ENCODE results near the gene SMIM5. TPM values are rescaled to one million over a fixed set of nuclear protein-coding genes. Genes with fewer than 3 reads are reported as not detected.

Gene SMIM5
- polyA plus RNA-seq, 2 of the 4 experiments (the other 2 are of a cell fraction) = 0.15 to 0.25 TPM

GRCh38 chr17:75638893-75639292 is 5.7 kb downstream of the SMIM5 start:
- 95% methylated on average over 13 of the region's 13 CpGs for WGBS (ENCODE audit: missing lambda C conversion rate)
- Histone ChIP-seq H3K9me3 (no peaks in the 10 kb centered on the region), H3K4me1 (peaks cover 5% of the 10 kb centered on the region), H3K27ac (no peak overlapping the region), H3K4me3 (no peak overlapping the region), H3K4me2 (no peak overlapping the region)
- DNase-seq (ENCODE audit: low read depth in 1 of 2, low spot score in 1 of 2) = no peak
- no peak for ATAC-seq
- CTCF ChIA-PET = interaction anchor here (0.9 to 51.3 kb wide), 6 partner anchors 6 to 140 kb away, joined by 3 to 2254 read pairs (median 1428); partner anchors contain the start of genes GALK1, MYO15B, RECQL5 and SAP30BP
- FAIRE-seq = no peak
- POLR2A ChIA-PET = interaction anchor here (1.7 kb wide), 1 partner anchor 141 kb away, joined by 5 read pairs; no protein-coding TSS in a partner anchor
- TF ChIP-seq TP53 (CRISPR knock-in tag; IDR thresholded peaks at IDR 0.05) (no peak), HMGXB4 (CRISPR knock-in tag; IDR thresholded peaks at IDR 0.05; ENCODE audit: borderline replicate concordance) (no peak), ELK1 (IDR thresholded peaks at IDR 0.05; ENCODE audit: low read depth, low read length) (no peak), JUN (IDR thresholded peaks at IDR 0.05) (no peak), POLR2AphosphoS2 (conservative IDR thresholded peaks at IDR 0.05; ENCODE audit: low read length) (no peak), HES2 (IDR thresholded peaks at IDR 0.05) (no peak), SREBF2 (IDR thresholded peaks at IDR 0.05) (no peak), ESRRA (IDR thresholded peaks at IDR 0.05; ENCODE audit: borderline replicate concordance, low read length) (no peak), HOXB13 (CRISPR knock-in tag; IDR thresholded peaks at IDR 0.05; ENCODE audit: low read depth) (no peak), CHD2 (IDR thresholded peaks at IDR 0.05; ENCODE audit: low read length, partially characterized antibody) (no peak), JUNB (IDR thresholded peaks at IDR 0.05) (no peak), ZC3H11A (IDR thresholded peaks at IDR 0.05) (no peak), FOXS1 (CRISPR knock-in tag; IDR thresholded peaks at IDR 0.05) (no peak), ZFP36 (IDR thresholded peaks at IDR 0.05; ENCODE audit: borderline replicate concordance, partially characterized antibody) (no peak), POLR2A (IDR thresholded peaks at IDR 0.05; ENCODE audit: low read length) (no peak), CTCF (IDR thresholded peaks at IDR 0.05) (no peak), CEBPB (IDR thresholded peaks at IDR 0.05) (no peak), GATA3 (IDR thresholded peaks at IDR 0.05; ENCODE audit: borderline replicate concordance) (no peak), PHF8 (IDR thresholded peaks at IDR 0.05; ENCODE audit: borderline replicate concordance, low read depth) (no peak)

- no peak overlapping the region for H3K4me2 ChIP-seq
- ATAC-seq (no peak), DNase-seq (ENCODE audit: low read depth in 1 of 2, low spot score in 1 of 2) (no peak), FAIRE-seq (no peak)
- no peak overlapping the region for H3K4me3 ChIP-seq
- WGBS (ENCODE audit: missing lambda C conversion rate) = 97% methylated on average over 3 of the region's 3 CpGs
- TF ChIP-seq EHMT2 (IDR thresholded peaks at IDR 0.05; ENCODE audit: low read depth) (no peak), RARB (CRISPR knock-in tag; IDR thresholded peaks at IDR 0.05) (no peak), FOSL2 (IDR thresholded peaks at IDR 0.05) (no peak), FOSL2 (CRISPR knock-in tag; IDR thresholded peaks at IDR 0.05) (no peak), POLR2AphosphoS2 (conservative IDR thresholded peaks at IDR 0.05; ENCODE audit: low read length) (no peak), JUNB (IDR thresholded peaks at IDR 0.05) (no peak), RNF2 (IDR thresholded peaks at IDR 0.05; ENCODE audit: borderline replicate concordance, low read depth) (no peak), GATA3 (IDR thresholded peaks at IDR 0.05; ENCODE audit: borderline replicate concordance) (no peak), CTCF (IDR thresholded peaks at IDR 0.05) (no peak), EP300 (IDR thresholded peaks at IDR 0.05) (no peak), MYC (IDR thresholded peaks at IDR 0.05; ENCODE audit: borderline replicate concordance, low read length) (no peak), FOSB (CRISPR knock-in tag; IDR thresholded peaks at IDR 0.05) (no peak), RFX5 (IDR thresholded peaks at IDR 0.05) (no peak), MAFK (IDR thresholded peaks at IDR 0.05; ENCODE audit: partially characterized antibody) (no peak), SMC3 (IDR thresholded peaks at IDR 0.05) (no peak)
- ChIA-PET CTCF (interaction anchor here (0.6 to 51.3 kb wide), 5 partner anchors 6 to 106 kb away, joined by 3 to 2254 read pairs (median 1931); partner anchors contain the start of genes GALK1, MYO15B, RECQL5 and SAP30BP), POLR2A (no interaction called here)
- no peak overlapping the region; a peak in 1 of 6 replicates for H3K27ac ChIP-seq
- no peaks in the 10 kb centered on the region for H3K9me3 ChIP-seq
- peaks cover under 1% of the 10 kb centered on the region; the same call in 2 of the 3 replicates for H3K4me1 ChIP-seq
These were observed 6.1 kb downstream of the SMIM5 start for GRCh38 chr17:75639327-75639726.
